K562 (cell line): ENCODE measurements around the gene TBXA2R. TPM values are rescaled to one million over a fixed set of nuclear protein-coding genes. Genes with fewer than 3 reads are reported as not detected.

ENCODE experiments used
- ARID2 ChIP-seq: fragments of 450-650 bp; IDR thresholded peaks from 2 replicates; pipeline ENCODE4 v1.6.1; 2017; ENCODE audit warnings: antibody characterized with exemption, mild to moderate bottlenecking
- ASH1L ChIP-seq: fragments of 450-650 bp; IDR thresholded peaks from 2 replicates; pipeline ENCODE4 v1.6.1; 2018; ENCODE audit warnings: borderline replicate concordance, mild to moderate bottlenecking, low read depth; ENCODE audit not compliant: partially characterized antibody
- DNMT1 ChIP-seq: fragments of 450-650 bp; IDR thresholded peaks from 2 replicates; pipeline ENCODE4 v1.6.1; 2016; ENCODE audit warnings: antibody characterized with exemption, mild to moderate bottlenecking
- E2F3 ChIP-seq: fragments of 250-450 bp; sonication (Bioruptor Pico); IDR thresholded peaks from 2 replicates; pipeline ENCODE4 v1.4.0; 2020; ENCODE audit warnings: mild to moderate bottlenecking
- EP300 ChIP-seq: IDR thresholded peaks from 2 replicates; pipeline ENCODE4 v1.6.1; 2012; ENCODE audit warnings: low read length, improper control_type of control experiment
- EP400 ChIP-seq: fragments of 450-650 bp; IDR thresholded peaks from 2 replicates; pipeline ENCODE4 v1.6.1; 2017; ENCODE audit warnings: antibody characterized with exemption, mild to moderate bottlenecking, moderate library complexity
- ETV1 ChIP-seq: fragments of 450-650 bp; conservative IDR thresholded peaks from 2 replicates; pipeline ENCODE4 v1.6.1; 2016; ENCODE audit warnings: missing genetic modification characterization, control low read depth, low read depth, missing compliant biosample characterization
- RBM17 ChIP-seq: fragments of 200-400 bp; formaldehyde crosslinking; IDR thresholded peaks from 2 replicates; pipeline ENCODE4 v1.6.1; 2017; ENCODE audit warnings: low read depth, mild to moderate bottlenecking, low read length, borderline replicate concordance
- SAFB ChIP-seq: fragments of 200-400 bp; formaldehyde crosslinking; IDR thresholded peaks from 2 replicates; pipeline ENCODE4 v1.6.1; 2017; ENCODE audit warnings: low read depth, low read length, borderline replicate concordance
- TSC22D4 ChIP-seq: fragments of 450-650 bp; IDR thresholded peaks from 2 replicates; pipeline ENCODE4 v1.6.1; 2016; ENCODE audit warnings: missing genetic modification characterization, missing biosample characterization, control low read depth
- ZC3H4 ChIP-seq: sonication (generic); formaldehyde crosslinking; IDR thresholded peaks from 2 replicates; pipeline ENCODE4 v1.9.0; 2021; ENCODE audit warnings: missing genetic modification reagents, borderline replicate concordance
- ZNF217 ChIP-seq: sonication (generic); formaldehyde crosslinking; IDR thresholded peaks from 2 replicates; pipeline ENCODE4 v1.8.0; 2022; ENCODE audit warnings: mild to moderate bottlenecking, missing genetic modification reagents
- ZNF24 ChIP-seq: fragments of 450-650 bp; IDR thresholded peaks from 2 replicates; pipeline ENCODE4 v1.6.1; 2016
- ZNF436 ChIP-seq: fragments of 250-450, 450-650 bp; sonication (Bioruptor Pico); formaldehyde crosslinking; IDR thresholded peaks from 2 replicates; pipeline ENCODE4 v1.7.0; 2020; ENCODE audit warnings: mild to moderate bottlenecking
- ZNF583 ChIP-seq: fragments of 250-450 bp; sonication (Bioruptor Pico); IDR thresholded peaks from 2 replicates; pipeline ENCODE4 v1.4.0; 2020
- ZSCAN29 ChIP-seq: fragments of 450-650 bp; IDR thresholded peaks from 2 replicates; pipeline ENCODE4 v1.6.1; 2017
- polyA plus RNA-seq, 8 experiments: library from polyadenylated mRNA; depleted of rRNA in 4 of 8; stranded (reverse) in 5 of 8; unstranded in 3 of 8; fragments of >200 nt; fragmentation: Nextera tagmentation in 2 of 8; fragmentation: Illumina TruSeq in 1 of 8; extraction: Ambion mirVana in 2 of 8; extraction: Trizol in 1 of 8; gene quantifications; 2 replicates each; pipeline versions ENCODE4 v1.2.1 to v1.2.3, GENCODE V29; 2011 to 2014; ENCODE audit warnings: inconsistent platforms in 1 of 8, missing spikeins in 1 of 8
- total RNA-seq, 7 experiments: library from RNA; depleted of rRNA in 6 of 7; stranded (reverse); fragments of >200 nt in 6 of 7; fragmentation: Illumina TruSeq in 2 of 7; extraction: Trizol in 2 of 7; gene quantifications; 2 replicates each; pipeline versions ENCODE4 v1.2.1 to v1.2.3, GENCODE V29; 2011 to 2021; ENCODE audit warnings: low replicate concordance in 1 of 7
- TF ChIP-seq, protein P1 (sequence below): IDR thresholded peaks from 2 replicates; pipeline ENCODE4 v1.6.1; 2012; ENCODE audit warnings: low read depth, low read length, improper control_type of control experiment, borderline replicate concordance
- TF ChIP-seq, protein P2 (sequence below): fragments of 250-450 bp; sonication (Bioruptor Pico); IDR thresholded peaks from 2 replicates; pipeline ENCODE4 v1.5.0; 2020; ENCODE audit warnings: mild to moderate bottlenecking
- TF ChIP-seq, protein P3 (sequence below): sonication (generic); formaldehyde crosslinking; IDR thresholded peaks from 2 replicates; pipeline ENCODE4 v1.8.1; 2023; ENCODE audit warnings: mild to moderate bottlenecking, missing genetic modification reagents
- TF ChIP-seq, protein P4 (sequence below): sonication (generic); formaldehyde crosslinking; IDR thresholded peaks from 2 replicates; pipeline ENCODE4 v1.8.1; 2022; ENCODE audit warnings: missing genetic modification reagents
- TF ChIP-seq, protein P5 (sequence below): fragments of 250-450 bp; sonication (Bioruptor Pico); IDR thresholded peaks from 2 replicates; pipeline ENCODE4 v1.4.0; 2020; ENCODE audit warnings: mild to moderate bottlenecking, moderate library complexity

Gene TBXA2R
- total and polyA plus RNA-seq, 9 of the 15 experiments (the other 6 are each of a cell fraction or from before 2014, with no cell fraction given) = 1.5 to 24.0 (median 2.8) TPM

DNA sequence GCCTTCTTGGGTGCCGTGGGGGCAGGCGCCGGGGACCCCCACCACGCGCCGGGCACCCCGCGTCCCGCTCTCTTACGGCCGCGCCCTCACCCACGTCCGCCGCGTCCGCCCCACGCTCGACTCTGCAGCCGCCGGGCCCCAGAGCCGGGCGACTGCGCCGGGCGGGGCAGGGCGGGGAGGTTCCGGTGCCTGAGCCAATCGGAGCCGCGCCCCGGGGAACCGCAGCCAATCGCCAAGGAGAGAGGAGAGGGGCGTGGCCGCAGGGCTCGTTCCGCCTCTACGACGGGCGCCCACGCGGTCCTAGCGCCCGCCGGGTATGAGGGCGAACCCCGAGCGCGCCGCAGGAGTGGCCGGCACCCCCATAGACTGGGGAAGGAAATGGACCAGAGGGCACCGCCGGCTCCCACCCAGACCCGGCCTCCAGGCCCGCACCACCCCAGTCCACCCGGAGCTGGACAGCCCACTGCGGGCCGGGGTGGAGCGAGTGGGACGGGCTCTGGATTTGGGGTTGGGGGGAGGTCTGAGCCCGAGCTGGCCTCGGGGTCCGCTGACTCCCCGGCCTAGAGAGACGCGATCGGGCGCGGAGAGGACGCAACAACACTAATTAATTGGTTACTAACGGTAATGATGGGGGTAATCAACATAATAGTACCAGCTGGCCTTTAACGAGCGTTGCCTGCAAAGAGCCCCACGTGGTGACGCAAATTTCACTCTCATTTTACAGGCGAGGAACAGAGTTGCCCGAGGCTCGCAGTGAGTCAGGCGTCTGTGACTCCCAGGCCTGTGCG lies 49.0 kb downstream of the TBXA2R start, which contains the start of gene MFSD12 (continued):
- TF ChIP-seq, protein P1, sequence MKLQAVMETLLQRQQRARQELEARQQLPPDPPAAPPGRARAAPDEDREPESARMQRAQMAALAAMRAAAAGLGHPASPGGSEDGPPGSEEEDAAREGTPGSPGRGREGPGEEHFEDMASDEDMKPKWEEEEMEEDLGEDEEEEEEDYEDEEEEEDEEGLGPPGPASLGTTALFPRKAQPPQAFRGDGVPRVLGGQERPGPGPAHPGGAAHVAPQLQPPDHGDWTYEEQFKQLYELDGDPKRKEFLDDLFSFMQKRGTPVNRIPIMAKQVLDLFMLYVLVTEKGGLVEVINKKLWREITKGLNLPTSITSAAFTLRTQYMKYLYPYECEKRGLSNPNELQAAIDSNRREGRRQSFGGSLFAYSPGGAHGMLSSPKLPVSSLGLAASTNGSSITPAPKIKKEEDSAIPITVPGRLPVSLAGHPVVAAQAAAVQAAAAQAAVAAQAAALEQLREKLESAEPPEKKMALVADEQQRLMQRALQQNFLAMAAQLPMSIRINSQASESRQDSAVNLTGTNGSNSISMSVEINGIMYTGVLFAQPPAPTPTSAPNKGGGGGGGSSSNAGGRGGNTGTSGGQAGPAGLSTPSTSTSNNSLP = no peak
- no peak for TF ChIP-seq ZNF217 (CRISPR knock-in tag)
- TF ChIP-seq, protein P2, sequence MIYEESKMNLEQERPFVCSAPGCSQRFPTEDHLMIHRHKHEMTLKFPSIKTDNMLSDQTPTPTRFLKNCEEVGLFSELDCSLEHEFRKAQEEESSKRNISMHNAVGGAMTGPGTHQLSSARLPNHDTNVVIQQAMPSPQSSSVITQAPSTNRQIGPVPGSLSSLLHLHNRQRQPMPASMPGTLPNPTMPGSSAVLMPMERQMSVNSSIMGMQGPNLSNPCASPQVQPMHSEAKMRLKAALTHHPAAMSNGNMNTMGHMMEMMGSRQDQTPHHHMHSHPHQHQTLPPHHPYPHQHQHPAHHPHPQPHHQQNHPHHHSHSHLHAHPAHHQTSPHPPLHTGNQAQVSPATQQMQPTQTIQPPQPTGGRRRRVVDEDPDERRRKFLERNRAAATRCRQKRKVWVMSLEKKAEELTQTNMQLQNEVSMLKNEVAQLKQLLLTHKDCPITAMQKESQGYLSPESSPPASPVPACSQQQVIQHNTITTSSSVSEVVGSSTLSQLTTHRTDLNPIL (CRISPR knock-in tag) = no peak
- TF ChIP-seq E2F3 (CRISPR knock-in tag) = peak; percentile 15; the same call in 1 of the 2 replicates
- TF ChIP-seq, protein P3, sequence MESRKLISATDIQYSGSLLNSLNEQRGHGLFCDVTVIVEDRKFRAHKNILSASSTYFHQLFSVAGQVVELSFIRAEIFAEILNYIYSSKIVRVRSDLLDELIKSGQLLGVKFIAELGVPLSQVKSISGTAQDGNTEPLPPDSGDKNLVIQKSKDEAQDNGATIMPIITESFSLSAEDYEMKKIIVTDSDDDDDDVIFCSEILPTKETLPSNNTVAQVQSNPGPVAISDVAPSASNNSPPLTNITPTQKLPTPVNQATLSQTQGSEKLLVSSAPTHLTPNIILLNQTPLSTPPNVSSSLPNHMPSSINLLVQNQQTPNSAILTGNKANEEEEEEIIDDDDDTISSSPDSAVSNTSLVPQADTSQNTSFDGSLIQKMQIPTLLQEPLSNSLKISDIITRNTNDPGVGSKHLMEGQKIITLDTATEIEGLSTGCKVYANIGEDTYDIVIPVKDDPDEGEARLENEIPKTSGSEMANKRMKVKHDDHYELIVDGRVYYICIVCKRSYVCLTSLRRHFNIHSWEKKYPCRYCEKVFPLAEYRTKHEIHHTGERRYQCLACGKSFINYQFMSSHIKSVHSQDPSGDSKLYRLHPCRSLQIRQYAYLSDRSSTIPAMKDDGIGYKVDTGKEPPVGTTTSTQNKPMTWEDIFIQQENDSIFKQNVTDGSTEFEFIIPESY (CRISPR knock-in tag) = peak; percentile 15; the same call in 1 of the 2 replicates
- no peak for TF ChIP-seq ZNF436 (CRISPR knock-in tag)
- no peak for TF ChIP-seq ZSCAN29
- TF ChIP-seq ZNF583 (CRISPR knock-in tag) = peak; percentile 32; the same call in 1 of the 2 replicates
- TF ChIP-seq, protein P4, sequence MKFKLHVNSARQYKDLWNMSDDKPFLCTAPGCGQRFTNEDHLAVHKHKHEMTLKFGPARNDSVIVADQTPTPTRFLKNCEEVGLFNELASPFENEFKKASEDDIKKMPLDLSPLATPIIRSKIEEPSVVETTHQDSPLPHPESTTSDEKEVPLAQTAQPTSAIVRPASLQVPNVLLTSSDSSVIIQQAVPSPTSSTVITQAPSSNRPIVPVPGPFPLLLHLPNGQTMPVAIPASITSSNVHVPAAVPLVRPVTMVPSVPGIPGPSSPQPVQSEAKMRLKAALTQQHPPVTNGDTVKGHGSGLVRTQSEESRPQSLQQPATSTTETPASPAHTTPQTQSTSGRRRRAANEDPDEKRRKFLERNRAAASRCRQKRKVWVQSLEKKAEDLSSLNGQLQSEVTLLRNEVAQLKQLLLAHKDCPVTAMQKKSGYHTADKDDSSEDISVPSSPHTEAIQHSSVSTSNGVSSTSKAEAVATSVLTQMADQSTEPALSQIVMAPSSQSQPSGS (CRISPR knock-in tag) = no peak
- TF ChIP-seq EP300 = no peak
- no peak for TF ChIP-seq ZNF24
- TF ChIP-seq TSC22D4 (tag) = no peak
- TF ChIP-seq ARID2 = no peak
- TF ChIP-seq, protein P5, sequence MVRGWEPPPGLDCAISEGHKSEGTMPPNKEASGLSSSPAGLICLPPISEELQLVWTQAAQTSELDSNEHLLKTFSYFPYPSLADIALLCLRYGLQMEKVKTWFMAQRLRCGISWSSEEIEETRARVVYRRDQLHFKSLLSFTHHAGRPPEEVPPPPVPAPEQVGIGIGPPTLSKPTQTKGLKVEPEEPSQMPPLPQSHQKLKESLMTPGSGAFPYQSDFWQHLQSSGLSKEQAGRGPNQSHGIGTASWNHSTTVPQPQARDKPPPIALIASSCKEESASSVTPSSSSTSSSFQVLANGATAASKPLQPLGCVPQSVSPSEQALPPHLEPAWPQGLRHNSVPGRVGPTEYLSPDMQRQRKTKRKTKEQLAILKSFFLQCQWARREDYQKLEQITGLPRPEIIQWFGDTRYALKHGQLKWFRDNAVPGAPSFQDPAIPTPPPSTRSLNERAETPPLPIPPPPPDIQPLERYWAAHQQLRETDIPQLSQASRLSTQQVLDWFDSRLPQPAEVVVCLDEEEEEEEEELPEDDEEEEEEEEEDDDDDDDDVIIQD (CRISPR knock-in tag) = no peak
- TF ChIP-seq ETV1 = no peak
- TF ChIP-seq RBM17 = no peak
- TF ChIP-seq DNMT1 = no peak
- no peak for TF ChIP-seq ZC3H4
- TF ChIP-seq EP400 = peak; percentile 76
- peak; percentile 71 for TF ChIP-seq ASH1L
- TF ChIP-seq SAFB = peak; percentile 74
